GM18861 (cell line): Measurements from ENCODE around the gene WDFY4.

ENCODE experiments used
- ATAC-seq: cut with Tn5 transposase; IDR thresholded peaks from one replicate; pipeline ENCODE4 v1.9.1; 2021; ENCODE audit not compliant: unreplicated experiment

Gene WDFY4

GRCh38 chr10:48789486-48790456 lies 105.1 kb downstream of the WDFY4 start:
- ATAC-seq, result no peak

- no peak for ATAC-seq
Measured at GRCh38 chr10:48790457-48791044, 105.9 kb downstream of the WDFY4 start.

- no peak for ATAC-seq
Measured at GRCh38 chr10:48791267-48791928, 106.7 kb downstream of the WDFY4 start.

- ATAC-seq, result no peak
Measured at GRCh38 chr10:48792121-48792520, 107.4 kb downstream of the WDFY4 start.

GRCh38 chr10:48792687-48793096 lies 108.0 kb downstream of the WDFY4 start:
- ATAC-seq, result no peak

GRCh38 chr10:48794074-48794473 lies 109.4 kb downstream of the WDFY4 start:
- no peak for ATAC-seq

- ATAC-seq, result no peak
Measured at GRCh38 chr10:48796713-48797245, 112.1 kb downstream of the WDFY4 start.

- ATAC-seq, result no peak
Measured at GRCh38 chr10:48797830-48798229, 113.2 kb downstream of the WDFY4 start.

- ATAC-seq, result no peak
Measured at GRCh38 chr10:48798481-48799254, 114.0 kb downstream of the WDFY4 start.

- ATAC-seq, result no peak
Measured at GRCh38 chr10:48799341-48800006, 114.8 kb downstream of the WDFY4 start.

- no peak for ATAC-seq
Measured at GRCh38 chr10:48800007-48800675, 115.5 kb downstream of the WDFY4 start.

GRCh38 chr10:48801001-48801421 lies 116.3 kb downstream of the WDFY4 start:
- no peak for ATAC-seq

GRCh38 chr10:48802611-48803071 lies 118.0 kb downstream of the WDFY4 start:
- peak; percentile 90 for ATAC-seq

- ATAC-seq, result no peak
Measured at GRCh38 chr10:48803801-48804584, 119.3 kb downstream of the WDFY4 start.

- ATAC-seq, result no peak
Measured at GRCh38 chr10:48804740-48805182, 120.1 kb downstream of the WDFY4 start.

- ATAC-seq, result no peak
Measured at GRCh38 chr10:48805411-48805810, 120.7 kb downstream of the WDFY4 start.

GRCh38 chr10:48805848-48806247 lies 121.2 kb downstream of the WDFY4 start:
- no peak for ATAC-seq

- no peak for ATAC-seq
Measured at GRCh38 chr10:48806342-48806741, 121.7 kb downstream of the WDFY4 start.
